AG08395 (cell line): ENCODE measurements around the gene EPHA10.

Experiments
- DNase-seq: peaks from one replicate; pipeline ENCODE4 v3.0.0; 2012; ENCODE audit warnings: mixed read lengths, low spot score

Gene EPHA10

GRCh38 chr1:37764888-37765441, at the start of gene EPHA10:
EPHA10 (minus strand) TSS chr1:37765120; CDS start chr1:37765066, 54 bp downstream.
- no peak for DNase-seq

GRCh38 chr1:37814252-37814651, 49.3 kb upstream of the EPHA10 start:
- DNase-seq = no peak

GRCh38 chr1:37813529-37814145, 48.7 kb upstream of the EPHA10 start:
- DNase-seq = no peak

GRCh38 chr1:37811027-37811655, 46.2 kb upstream of the EPHA10 start:
- peak; percentile 73 for DNase-seq

- DNase-seq = no peak
Observed at GRCh38 chr1:37809942-37810341, 45.0 kb upstream of the EPHA10 start.

- peak; percentile 95 for DNase-seq
Observed at GRCh38 chr1:37808369-37809319, 43.7 kb upstream of the EPHA10 start.

- DNase-seq = peak; percentile 98
Observed at GRCh38 chr1:37807555-37808368, 42.8 kb upstream of the EPHA10 start, which contains the start of the genes C1orf122 and YRDC. C1orf122 (plus strand) TSS chr1:37807790; CDS start chr1:37808405, 615 bp downstream. YRDC (minus strand) TSS chr1:37808208; CDS start chr1:37808180, 28 bp downstream.

- no peak for DNase-seq
Observed at GRCh38 chr1:37807220-37807554, 42.3 kb upstream of the EPHA10 start.

GRCh38 chr1:37802439-37802838, 37.5 kb upstream of the EPHA10 start:
- no peak for DNase-seq

- no peak for DNase-seq
Observed at GRCh38 chr1:37797750-37798345, 32.9 kb upstream of the EPHA10 start.

GRCh38 chr1:37795340-37796125, 30.6 kb upstream of the EPHA10 start:
- peak; percentile 56 for DNase-seq

GRCh38 chr1:37794372-37795339, 29.7 kb upstream of the EPHA10 start:
- no peak for DNase-seq

- DNase-seq = peak; percentile 63
Observed at GRCh38 chr1:37793773-37794371, 29.0 kb upstream of the EPHA10 start, which contains the start of gene MANEAL. MANEAL (plus strand) TSS chr1:37793847; CDS start chr1:37794183, 336 bp downstream.

GRCh38 chr1:37792943-37793686, 28.2 kb upstream of the EPHA10 start:
- DNase-seq = no peak

- DNase-seq = no peak
Observed at GRCh38 chr1:37782491-37782890, 17.6 kb upstream of the EPHA10 start.

- DNase-seq = no peak
Observed at GRCh38 chr1:37778654-37779053, 13.7 kb upstream of the EPHA10 start.

GRCh38 chr1:37776946-37777516, 12.1 kb upstream of the EPHA10 start:
- DNase-seq = no peak
